HFFc6 (cell line): Measurements from ENCODE around the gene HACD1. TPM values are rescaled to one million over a fixed set of nuclear protein-coding genes. Genes with fewer than 3 reads are reported as not detected.

Experiments
- DNase-seq: peaks from one replicate; pipeline ENCODE4 v3.0.0-alpha.2; 2018
- H3K27ac Mint-ChIP-seq: 2 replicates; pipeline ENCODE4 v1.8.0; 2020; ENCODE audit warnings: mild to moderate bottlenecking, mixed read lengths
- H3K27me3 Mint-ChIP-seq: 2 replicates; pipeline ENCODE4 v1.8.0; 2021; ENCODE audit warnings: mild to moderate bottlenecking, moderate library complexity, mixed read lengths; ENCODE audit not compliant: insufficient read depth
- H3K36me3 Mint-ChIP-seq: 2 replicates; pipeline ENCODE4 v1.8.0; 2021; ENCODE audit warnings: low read depth, mixed read lengths
- H3K4me1 Mint-ChIP-seq: 2 replicates; pipeline ENCODE4 v1.8.0; 2020; ENCODE audit warnings: low read depth, mixed read lengths
- H3K4me3 Mint-ChIP-seq: 2 replicates; pipeline ENCODE4 v1.8.0; 2020; ENCODE audit warnings: mild to moderate bottlenecking, moderate library complexity, mixed read lengths
- H3K9me3 Mint-ChIP-seq: 2 replicates; pipeline ENCODE4 v1.8.0; 2020; ENCODE audit warnings: mild to moderate bottlenecking, mixed read lengths
- CTCF ChIP-seq: fragments of 200-600 bp; sonication (generic); IDR thresholded peaks from 2 replicates; pipeline ENCODE4 v1.5.0; 2021; ENCODE audit warnings: antibody characterized with exemption, mild to moderate bottlenecking
- total RNA-seq, 6 experiments: library from RNA; stranded (reverse); fragmentation: NEBNext Ultra II Directional; extraction: Animal tissue kit (Norgen Biotek cat#: 25700); gene quantifications; 2 replicates in 1 of 6; 3 replicates in 5 of 6; pipeline ENCODE4 v1.2.3, GENCODE V29; 2021

Gene HACD1
- total RNA-seq, 6 experiments from 2014 or later, result 84.6 to 138 (median 100) TPM

- Mint-ChIP-seq H3K27me3 (peaks cover 4% of the 10 kb centered on the region; the same call in 1 of the 2 replicates), H3K27ac (no peak overlapping the region)
Measured at GRCh38 chr10:17562614-17563013, 54.6 kb downstream of the HACD1 start.

GRCh38 chr10:17561111-17561510 lies 56.1 kb downstream of the HACD1 start:
- no peak for TF ChIP-seq CTCF
- Mint-ChIP-seq H3K9me3 (no peaks in the 10 kb centered on the region), H3K4me1 (peaks cover 8% of the 10 kb centered on the region), H3K4me3 (no peak overlapping the region), H3K36me3 (no peaks in the 10 kb centered on the region), H3K27ac (no peak overlapping the region), H3K27me3 (peaks cover 6% of the 10 kb centered on the region; the same call in 1 of the 2 replicates)
- DNase-seq, result no peak

More at GRCh38 chr10:17562614-17563013, 54.6 kb downstream of the HACD1 start:
- Mint-ChIP-seq H3K4me1 (peaks cover under 1% of the 10 kb centered on the region), H3K4me3 (no peak overlapping the region), H3K36me3 (no peaks in the 10 kb centered on the region), H3K9me3 (no peaks in the 10 kb centered on the region)
- no peak for DNase-seq
- no peak for TF ChIP-seq CTCF

GRCh38 chr10:17557459-17557858 lies 59.7 kb downstream of the HACD1 start:
- peaks cover 5% of the 10 kb centered on the region; the same call in 1 of the 2 replicates for H3K27me3 Mint-ChIP-seq
- H3K27ac Mint-ChIP-seq, result no peak overlapping the region
- no peak for DNase-seq
- no peaks in the 10 kb centered on the region for H3K36me3 Mint-ChIP-seq
- H3K4me3 Mint-ChIP-seq, result no peak overlapping the region
- TF ChIP-seq CTCF, result no peak
- peaks cover 8% of the 10 kb centered on the region for H3K4me1 Mint-ChIP-seq
- H3K9me3 Mint-ChIP-seq, result no peaks in the 10 kb centered on the region

GRCh38 chr10:17548770-17549169 lies 68.4 kb downstream of the HACD1 start:
- no peak for TF ChIP-seq CTCF
- Mint-ChIP-seq H3K4me3 (no peak overlapping the region), H3K4me1 (peaks cover 5% of the 10 kb centered on the region), H3K36me3 (no peaks in the 10 kb centered on the region), H3K9me3 (no peaks in the 10 kb centered on the region), H3K27me3 (peaks cover 6% of the 10 kb centered on the region), H3K27ac (no peak overlapping the region)
- DNase-seq, result no peak

GRCh38 chr10:17548162-17548561 lies 69.0 kb downstream of the HACD1 start:
- no peaks in the 10 kb centered on the region for H3K9me3 Mint-ChIP-seq
- H3K4me1 Mint-ChIP-seq, result peaks cover 5% of the 10 kb centered on the region
- DNase-seq, result no peak
- no peak for TF ChIP-seq CTCF
- H3K27ac Mint-ChIP-seq, result no peak overlapping the region
- H3K36me3 Mint-ChIP-seq, result no peaks in the 10 kb centered on the region
- no peak overlapping the region for H3K4me3 Mint-ChIP-seq
- H3K27me3 Mint-ChIP-seq, result peaks cover 6% of the 10 kb centered on the region

GRCh38 chr10:17547060-17547459 lies 70.1 kb downstream of the HACD1 start:
- Mint-ChIP-seq H3K4me1 (peaks cover 5% of the 10 kb centered on the region), H3K36me3 (no peaks in the 10 kb centered on the region), H3K27ac (no peak overlapping the region), H3K27me3 (peaks cover 8% of the 10 kb centered on the region), H3K4me3 (no peak overlapping the region), H3K9me3 (no peaks in the 10 kb centered on the region)
- TF ChIP-seq CTCF, result no peak
- no peak for DNase-seq
